Loucy (cell line): Measurements from ENCODE around the gene CAMTA1.

ENCODE experiments used
- H2AFZ ChIP-seq: fragments of 200-600 bp; sonication (generic); 2 replicates; pipeline ENCODE4 v1.6.0; 2016; ENCODE audit warnings: antibody characterized with exemption, mild to moderate bottlenecking, low read length, moderate library complexity
- H3F3A ChIP-seq: fragments of 200-600 bp; 2 replicates; pipeline ENCODE4 v1.6.0; 2016; ENCODE audit warnings: antibody characterized with exemption, low read depth, mild to moderate bottlenecking
- H3K27me3 ChIP-seq: fragments of 200-600 bp; sonication (generic); 2 replicates; pipeline ENCODE4 v1.6.1; 2014; ENCODE audit warnings: low read length, mild to moderate bottlenecking; ENCODE audit not compliant: insufficient read depth, poor library complexity, severe bottlenecking
- H3K36me3 ChIP-seq: fragments of 200-600 bp; sonication (generic); 2 replicates; pipeline ENCODE4 v1.6.1; 2016; ENCODE audit warnings: low read length; ENCODE audit not compliant: insufficient read depth
- H3K4me1 ChIP-seq: fragments of 200-600 bp; sonication (generic); 2 replicates; pipeline ENCODE4 v1.5.1; 2014; ENCODE audit warnings: low read length, mild to moderate bottlenecking; ENCODE audit not compliant: insufficient read depth, poor library complexity, severe bottlenecking
- H3K4me2 ChIP-seq: fragments of 200-600 bp; sonication (generic); 2 replicates; pipeline ENCODE4 v1.6.0; 2014; ENCODE audit warnings: antibody characterized with exemption, low read length, low read depth, mild to moderate bottlenecking; ENCODE audit not compliant: poor library complexity, severe bottlenecking
- H3K4me3 ChIP-seq: fragments of 200-600 bp; sonication (generic); 2 replicates; pipeline ENCODE4 v1.5.1; 2014; ENCODE audit warnings: low read length, mild to moderate bottlenecking, mixed read lengths; ENCODE audit not compliant: poor library complexity, severe bottlenecking
- H3K79me2 ChIP-seq: fragments of 200-600 bp; sonication (generic); 2 replicates; pipeline ENCODE4 v1.6.1; 2014; ENCODE audit warnings: low read length; ENCODE audit not compliant: insufficient read depth
- H3K9ac ChIP-seq: fragments of 200-600 bp; sonication (generic); 2 replicates; pipeline ENCODE4 v1.6.0; 2014; ENCODE audit warnings: mild to moderate bottlenecking, low read depth, low read length, moderate library complexity; ENCODE audit not compliant: poor library complexity, severe bottlenecking
- H3K9me2 ChIP-seq: fragments of 200-600 bp; sonication (generic); replicated peaks from 2 replicates; pipeline ENCODE4 v1.6.1; 2016; ENCODE audit warnings: low read depth, low read length, mixed read lengths
- H3K9me3 ChIP-seq: fragments of 200-600 bp; sonication (generic); 2 replicates; pipeline ENCODE4 v1.6.1; 2014; ENCODE audit warnings: mild to moderate bottlenecking, antibody characterized with exemption, low read length, low read depth; ENCODE audit not compliant: insufficient read depth
- H4K20me1 ChIP-seq: fragments of 200-600 bp; sonication (generic); 2 replicates; pipeline ENCODE4 v1.6.0; 2014; ENCODE audit warnings: antibody characterized with exemption, low read length, mild to moderate bottlenecking; ENCODE audit not compliant: insufficient read depth, poor library complexity, severe bottlenecking
- CTCF ChIP-seq: fragments of 200-600 bp; sonication (generic); conservative IDR thresholded peaks from 2 replicates; pipeline ENCODE4 v1.5.1; 2014; ENCODE audit warnings: mild to moderate bottlenecking, antibody characterized with exemption, low read length
- EZH2phosphoT487 ChIP-seq: fragments of 200-600 bp; IDR thresholded peaks from 2 replicates; pipeline ENCODE4 v1.6.1; 2018; ENCODE audit warnings: antibody characterized with exemption, mild to moderate bottlenecking, moderate library complexity, borderline replicate concordance

Gene CAMTA1

GRCh38 chr1:7262611-7263010 is 477.4 kb downstream of the CAMTA1 start:
- no peaks in the 10 kb centered on the region for H3K36me3 ChIP-seq

GRCh38 chr1:7263021-7263960 is 478.0 kb downstream of the CAMTA1 start:
- Histone ChIP-seq H3K4me2 (no peak overlapping the region), H3K27me3 (no peaks in the 10 kb centered on the region), H3K9me2 (no peaks in the 10 kb centered on the region), H3K9me3 (no peaks in the 10 kb centered on the region), H3K4me3 (no peak overlapping the region), H3K36me3 (no peaks in the 10 kb centered on the region), H3K4me1 (no peaks in the 10 kb centered on the region), H3K9ac (no peak overlapping the region), H2AFZ (no peak overlapping the region), H4K20me1 (no peaks in the 10 kb centered on the region), H3K79me2 (no peaks in the 10 kb centered on the region), H3F3A (no peaks in the 10 kb centered on the region)
- TF ChIP-seq CTCF (no peak), EZH2phosphoT487 (no peak)

More at GRCh38 chr1:7262611-7263010, 477.4 kb downstream of the CAMTA1 start:
- Histone ChIP-seq H3K9me2 (no peaks in the 10 kb centered on the region), H3K4me2 (no peak overlapping the region), H3K4me1 (no peaks in the 10 kb centered on the region), H4K20me1 (no peaks in the 10 kb centered on the region), H3F3A (no peaks in the 10 kb centered on the region), H3K9me3 (no peaks in the 10 kb centered on the region), H3K9ac (no peak overlapping the region), H3K27me3 (no peaks in the 10 kb centered on the region), H2AFZ (no peak overlapping the region), H3K79me2 (no peaks in the 10 kb centered on the region), H3K4me3 (no peak overlapping the region)
- TF ChIP-seq CTCF (no peak), EZH2phosphoT487 (no peak)

GRCh38 chr1:7264101-7264500 is 478.8 kb downstream of the CAMTA1 start:
- no peak overlapping the region for H3K9ac ChIP-seq
- no peak overlapping the region for H2AFZ ChIP-seq
- H3K4me2 ChIP-seq: no peak overlapping the region
- no peaks in the 10 kb centered on the region for H3F3A ChIP-seq
- H3K36me3 ChIP-seq: no peaks in the 10 kb centered on the region
- H3K79me2 ChIP-seq: no peaks in the 10 kb centered on the region
- no peaks in the 10 kb centered on the region for H4K20me1 ChIP-seq
- H3K9me3 ChIP-seq: peaks cover 2% of the 10 kb centered on the region; the same call in 1 of the 2 replicates
- TF ChIP-seq EZH2phosphoT487 (no peak), CTCF (no peak)
- H3K4me1 ChIP-seq: no peaks in the 10 kb centered on the region
- H3K4me3 ChIP-seq: no peak overlapping the region
- H3K9me2 ChIP-seq: no peaks in the 10 kb centered on the region
- H3K27me3 ChIP-seq: no peaks in the 10 kb centered on the region
